ENCODE measurements around the gene PGAP1. TPM values are rescaled to one million over a fixed set of nuclear protein-coding genes. Genes with fewer than 3 reads are reported as not detected.

The PGAP1 gene
- total and polyA plus RNA-seq, 10 of the 15 experiments (the other 5 are each of a cell fraction or from before 2014, with no cell fraction given): 0.75 to 4.7 (median 3.0) TPM

DNA sequence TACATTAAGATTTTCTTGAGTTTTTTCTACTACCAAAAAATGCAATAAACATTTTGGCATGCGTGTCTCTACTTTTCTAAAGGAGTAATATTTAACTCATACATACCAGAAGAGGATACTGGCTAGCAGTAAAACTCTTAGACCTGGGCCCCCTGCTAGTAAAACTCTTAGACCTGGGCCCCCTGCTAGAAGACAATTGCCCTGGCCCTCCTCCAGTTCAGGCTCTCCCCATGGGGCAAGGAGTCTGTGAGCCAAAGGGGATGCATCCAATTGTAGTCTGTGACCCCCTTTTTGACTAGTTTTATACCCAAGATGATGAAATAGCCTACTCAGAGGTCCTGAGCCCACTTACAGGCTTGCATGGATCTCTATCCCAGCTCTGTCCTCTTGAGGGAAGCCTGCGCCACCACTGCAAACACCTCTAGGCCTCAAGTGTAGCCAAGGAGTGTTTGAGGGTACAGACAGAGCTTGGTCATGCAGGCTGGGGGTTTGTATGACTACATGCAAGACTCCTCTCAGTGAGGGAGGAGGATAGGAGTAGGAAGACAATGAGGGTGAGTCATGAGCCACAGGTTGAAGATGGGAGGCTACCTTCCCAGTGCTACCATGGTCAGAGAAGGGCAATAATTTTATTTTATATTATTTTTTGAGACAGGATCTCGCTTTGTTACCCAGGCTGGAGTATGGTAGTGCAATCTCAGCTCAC lies 45.2 kb upstream of the PGAP1 start (continued):
- no peak for TF ChIP-seq NRF1 (conservative IDR thresholded peaks at IDR 0.05; ENCODE audit: low read depth, low read length)
- TF ChIP-seq MTA3 (IDR thresholded peaks at IDR 0.05; ENCODE audit: borderline replicate concordance, low read length): no peak
- TF ChIP-seq IKZF2 (IDR thresholded peaks at IDR 0.05): no peak
- no peak for TF ChIP-seq ZNF687 (IDR thresholded peaks at IDR 0.05)

- H3K27ac ChIP-seq (ENCODE audit: control insufficient read depth, insufficient read depth): no peak overlapping the region
- no peaks in the 10 kb centered on the region for H3K27me3 ChIP-seq (replicated peaks in 1 of 2; ENCODE audit: control insufficient read depth in 2 of 2, insufficient read depth in 2 of 2, low read length in 1 of 2)
- ATAC-seq (no peak), DNase-seq (ENCODE audit: low read depth, low spot score) (no peak), FAIRE-seq (no peak)
- no peak for TF ChIP-seq POLR2A (IDR thresholded peaks at IDR 0.05; ENCODE audit: low read depth, low read length)
- no peak for TF ChIP-seq ZBTB40 (IDR thresholded peaks at IDR 0.05; ENCODE audit: borderline replicate concordance)
- TF ChIP-seq SIX5 (IDR thresholded peaks at IDR 0.05; ENCODE audit: low read depth, low read length, severe bottlenecking): no peak
- no peak for TF ChIP-seq ZBTB33 (IDR thresholded peaks at IDR 0.05)
- TF ChIP-seq CEBPB (IDR thresholded peaks at IDR 0.05; ENCODE audit: borderline replicate concordance in 1 of 2, low read depth in 2 of 2, low read length in 2 of 2): no peak
- CTCF ChIA-PET: interaction anchor here (0.9 to 1.7 kb wide), 4 partner anchors 42 to 219 kb away, joined by 3 to 4 read pairs (median 4); no protein-coding TSS in a partner anchor
- H3K4me3 ChIP-seq: no peak overlapping the region
- H3K79me2 ChIP-seq (ENCODE audit: control insufficient read depth, insufficient read depth, low read length): no peaks in the 10 kb centered on the region
- intact Hi-C loops (cut with micrococcal nuclease; ENCODE audit: unreplicated experiment) (no loop called here), in situ Hi-C loops (cut with MboI) (no loop called here)
- POLR2A ChIA-PET: no interaction called here
- H4K20me1 ChIP-seq (ENCODE audit: control insufficient read depth, insufficient read depth): no peaks in the 10 kb centered on the region
- H3K36me3 ChIP-seq (ENCODE audit: control insufficient read depth in 2 of 2, insufficient read depth in 2 of 2, low read length in 1 of 2): no peaks in the 10 kb centered on the region
- SMC1A ChIA-PET (ENCODE audit: uncharacterized antibody, unreplicated experiment): no interaction called here
- no peaks in the 10 kb centered on the region for H3K4me1 ChIP-seq (ENCODE audit: control insufficient read depth, insufficient read depth, low read length)
- no peak overlapping the region for H3K9ac ChIP-seq (ENCODE audit: control insufficient read depth, insufficient read depth, low read length)
- H3K4me2 ChIP-seq (ENCODE audit: control insufficient read depth, insufficient read depth): no peak overlapping the region
- no peaks in the 10 kb centered on the region; the same call in 2 of the 3 replicates for H3K9me3 ChIP-seq (replicated peaks; ENCODE audit: control insufficient read depth, insufficient read depth, low read length)
- RAD21 ChIA-PET (ENCODE audit: unreplicated experiment): interaction anchor here (0.9 kb wide), 1 partner anchor 199 kb away, joined by 3 read pairs; no protein-coding TSS in a partner anchor
- H2AFZ ChIP-seq (ENCODE audit: control insufficient read depth, low read depth, low read length): no peak overlapping the region
- no TSS peak for BruUV-seq (replicated peaks)
- WGBS (ENCODE audit: insufficient coverage, insufficient replicate concordance, low lambda C conversion rate, missing lambda C conversion rate): 45% methylated on average over 4 of the region's 4 CpGs
Observed at GRCh38 chr2:196970099-196970498, 43.6 kb upstream of the PGAP1 start.

Measured in GM12878 (cell line).